A549 (cell line): Measurements from ENCODE around the gene OR10H2. TPM values are rescaled to one million over a fixed set of nuclear protein-coding genes. Genes with fewer than 3 reads are reported as not detected.
"Not testable (repeated sequence)": the region's sequence is repeated elsewhere in the genome, so short reads cannot be mapped to it uniquely, and the experiment has no call there.

Experiments
- ATAC-seq, 2 experiments: fragments of 200-7000 bp in 1 of 2; fragments of >200 bp in 1 of 2; cut with Nextera tagmentation in 1 of 2; cut with Tn5 transposase in 1 of 2; 3 replicates each; pipeline versions ENCODE4 v1.8.0 to v1.9.1; 2018 to 2020; ENCODE audit warnings: mild to moderate bottlenecking in 1 of 2, moderate library complexity in 1 of 2
- CTCF ChIA-PET: fragments of 300-600 bp; sonication (Branson Sonifier 250); formaldehyde crosslinking; extraction: SDS; loops from one replicate; lab custom pipeline; 2021; ENCODE audit warnings: antibody characterized with exemption, inconsistent platforms; lab: Yijun Ruan, JAX
- POLR2A ChIA-PET: fragments of 350-600 bp; formaldehyde crosslinking; extraction: SDS; loops from one replicate; lab custom pipeline; 2021; ENCODE audit warnings: antibody characterized with exemption, inconsistent platforms; lab: Yijun Ruan, JAX
- DNase-seq, 2 experiments: peaks; one replicate each; pipeline versions ENCODE4 v3.0.0 to v3.0.0-alpha.2; 2011 to 2016; ENCODE audit warnings: low read depth in 1 of 2, low spot score in 1 of 2
- FAIRE-seq: peaks from 2 replicates; lab custom pipeline; 2011; peaks lifted over from hg19 to GRCh38; lab: Jason Lieb, UNC
- H3K27ac ChIP-seq, 2 experiments: fragments of >200 bp; sonication (Bioruptor Twin); formaldehyde crosslinking; 3 replicates each; pipeline ENCODE4 v1.5.1; 2016 to 2017
- H3K4me1 ChIP-seq: fragments of >200 bp; sonication (Bioruptor Twin); formaldehyde crosslinking; 3 replicates; pipeline ENCODE4 v1.6.1; 2016
- H3K4me2 ChIP-seq: fragments of >200 bp; sonication (Bioruptor Twin); formaldehyde crosslinking; 3 replicates; pipeline ENCODE4 v1.6.1; 2016
- H3K4me3 ChIP-seq: fragments of >200 bp; sonication (Bioruptor Twin); formaldehyde crosslinking; 3 replicates; pipeline ENCODE4 v1.5.1; 2016
- H3K9me3 ChIP-seq: fragments of >200 bp; sonication (Bioruptor Twin); formaldehyde crosslinking; 3 replicates; pipeline ENCODE4 v1.6.1; 2016
- BHLHE40 ChIP-seq: IDR thresholded peaks from 2 replicates; pipeline ENCODE4 v1.6.1; 2012; ENCODE audit warnings: low read depth, low read length, inconsistent platforms
- CHD4 ChIP-seq: fragments of 200-600 bp; sonication (generic); IDR thresholded peaks from 2 replicates; pipeline ENCODE4 v1.6.1; 2016; ENCODE audit warnings: antibody characterized with exemption, mild to moderate bottlenecking, borderline replicate concordance
- ESRRA ChIP-seq: fragments of 150-350 bp; IDR thresholded peaks from 2 replicates; pipeline ENCODE4 v1.6.1; 2014; ENCODE audit warnings: mild to moderate bottlenecking, low read length, borderline replicate concordance
- FOSL2 ChIP-seq, 2 experiments: fragments of 450-650 bp in 1 of 2; fragments of >200 bp in 1 of 2; sonication (Bioruptor Twin) in 1 of 2; formaldehyde crosslinking; IDR thresholded peaks; 2 replicates each; pipeline versions ENCODE4 v1.5.0 to v1.6.1; 2016 to 2020; ENCODE audit warnings: mild to moderate bottlenecking in 1 of 2, moderate library complexity in 1 of 2
- FOXS1 ChIP-seq: fragments of 250-450 bp; sonication (Bioruptor Pico); IDR thresholded peaks from 2 replicates; pipeline ENCODE4 v1.5.0; 2020; ENCODE audit warnings: mild to moderate bottlenecking, moderate library complexity
- GATA3 ChIP-seq: IDR thresholded peaks from 2 replicates; pipeline ENCODE4 v1.6.1; 2012; ENCODE audit warnings: borderline replicate concordance
- HOXA7 ChIP-seq: fragments of 250-450 bp; sonication (Bioruptor Pico); IDR thresholded peaks from 2 replicates; pipeline ENCODE4 v1.5.0; 2020; ENCODE audit warnings: mild to moderate bottlenecking, moderate library complexity
- HOXB5 ChIP-seq: fragments of 250-450 bp; sonication (Bioruptor Pico); IDR thresholded peaks from 2 replicates; pipeline ENCODE4 v1.5.0; 2020; ENCODE audit warnings: mild to moderate bottlenecking, moderate library complexity
- KDM5A ChIP-seq: fragments of 200-600 bp; sonication (generic); IDR thresholded peaks from 2 replicates; pipeline ENCODE4 v1.6.1; 2016; ENCODE audit warnings: antibody characterized with exemption, mild to moderate bottlenecking
- MAFK ChIP-seq: fragments of 450-650 bp; IDR thresholded peaks from 2 replicates; pipeline ENCODE4 v1.6.1; 2014; ENCODE audit not compliant: partially characterized antibody
- MAZ ChIP-seq: fragments of 150-350 bp; IDR thresholded peaks from 2 replicates; pipeline ENCODE4 v1.6.1; 2014; ENCODE audit warnings: antibody characterized with exemption, low read depth, low read length, borderline replicate concordance
- POLR2AphosphoS2 ChIP-seq: conservative IDR thresholded peaks from 2 replicates; pipeline ENCODE4 v1.6.1; 2012; ENCODE audit warnings: low read length, improper control_type of control experiment, inconsistent platforms
- RAD21 ChIP-seq, 2 experiments: fragments of >200 bp in 1 of 2; sonication (Bioruptor Twin) in 1 of 2; formaldehyde crosslinking in 1 of 2; IDR thresholded peaks in 1 of 2; conservative IDR thresholded peaks in 1 of 2; 2 replicates in 1 of 2; 3 replicates in 1 of 2; pipeline ENCODE4 v1.6.1; 2012 to 2018; ENCODE audit warnings: inconsistent platforms in 1 of 2
- SREBF2 ChIP-seq: fragments of 450-650 bp; IDR thresholded peaks from 2 replicates; pipeline ENCODE4 v1.6.1; 2014; ENCODE audit warnings: mild to moderate bottlenecking, moderate library complexity
- ZC3H11A ChIP-seq: fragments of 450-650 bp; IDR thresholded peaks from 2 replicates; pipeline ENCODE4 v1.6.1; 2014; ENCODE audit warnings: antibody characterized with exemption, mild to moderate bottlenecking
- ZFP36 ChIP-seq: fragments of 450-650 bp; IDR thresholded peaks from 2 replicates; pipeline ENCODE4 v1.6.1; 2014; ENCODE audit warnings: borderline replicate concordance; ENCODE audit not compliant: partially characterized antibody
- ZNF302 ChIP-seq: fragments of 250-450 bp; sonication (Bioruptor Pico); IDR thresholded peaks from 2 replicates; pipeline ENCODE4 v1.9.0; 2021; ENCODE audit warnings: inconsistent platforms, mild to moderate bottlenecking, moderate library complexity
- WGBS: methylation state at CpG from one replicate; pipeline ENCODE4 v1.1.6; 2017; ENCODE audit errors: missing lambda C conversion rate; 5-methylcytosine and 5-hydroxymethylcytosine counted together
- polyA minus RNA-seq: library from RNA; depleted of rRNA, polyadenylated mRNA; stranded (reverse); fragments of >200 nt; gene quantifications from 2 replicates; pipeline ENCODE4 v1.2.3, GENCODE V29; 2011; rRNA and poly(A)+ RNA removed
- polyA plus RNA-seq, 4 experiments: library from polyadenylated mRNA; depleted of rRNA in 3 of 4; stranded (reverse); fragments of >200 nt; fragmentation: RNase III in 1 of 4; extraction: RNeasy Plus Mini Kit Qiagen cat#74134 plus additional on column Dnase treatment in 1 of 4; gene quantifications; 2 replicates in 3 of 4; 3 replicates in 1 of 4; pipeline ENCODE4 v1.2.3, GENCODE V29; 2011 to 2017
- TF ChIP-seq, protein P1 (sequence below): fragments of 250-450 bp; sonication (Bioruptor Pico); IDR thresholded peaks from 2 replicates; pipeline ENCODE4 v1.5.0; 2020; ENCODE audit warnings: low read depth, mild to moderate bottlenecking, moderate library complexity
- TF ChIP-seq, protein P2 (sequence below): IDR thresholded peaks from 2 replicates; pipeline ENCODE4 v1.6.1; 2012
- TF ChIP-seq, protein P3 (sequence below): IDR thresholded peaks from 2 replicates; pipeline ENCODE4 v1.6.1; 2012; ENCODE audit warnings: low read depth, borderline replicate concordance

Gene OR10H2, protein sequence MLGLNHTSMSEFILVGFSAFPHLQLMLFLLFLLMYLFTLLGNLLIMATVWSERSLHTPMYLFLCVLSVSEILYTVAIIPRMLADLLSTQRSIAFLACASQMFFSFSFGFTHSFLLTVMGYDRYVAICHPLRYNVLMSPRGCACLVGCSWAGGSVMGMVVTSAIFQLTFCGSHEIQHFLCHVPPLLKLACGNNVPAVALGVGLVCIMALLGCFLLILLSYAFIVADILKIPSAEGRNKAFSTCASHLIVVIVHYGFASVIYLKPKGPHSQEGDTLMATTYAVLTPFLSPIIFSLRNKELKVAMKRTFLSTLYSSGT
- polyA plus RNA-seq (2011; rRNA removed), result not detected in 2 replicates
- not detected in 2 replicates for polyA plus RNA-seq (2012; cell fraction: cytosol; rRNA removed)
- 0.16 TPM in 1 of 2 replicates, not detected in the other for polyA plus RNA-seq (2012; cell fraction: nucleus; rRNA removed)
- not detected in 3 replicates for polyA plus RNA-seq (2017; fragmentation: RNase III; extraction: RNeasy Plus Mini Kit Qiagen cat#74134 plus additional on column Dnase treatment)
- not detected in 2 replicates for polyA minus RNA-seq

DNA sequence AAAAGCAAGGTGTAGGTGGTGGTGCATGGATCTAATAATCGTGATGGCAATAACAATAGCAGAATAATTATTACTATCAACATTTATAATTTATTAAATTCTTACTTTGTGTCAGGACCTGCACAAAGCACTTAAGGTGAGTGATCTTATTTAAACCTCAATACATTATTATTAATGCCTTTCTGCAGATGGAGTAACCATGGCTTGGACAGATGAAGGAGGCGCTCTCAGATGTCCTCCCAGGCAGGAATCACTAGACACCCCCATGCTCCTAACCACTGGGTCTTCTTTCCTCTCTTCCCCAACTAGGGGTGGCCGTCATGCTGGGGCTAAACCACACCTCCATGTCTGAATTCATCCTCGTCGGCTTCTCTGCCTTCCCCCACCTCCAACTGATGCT is at the start of gene OR10H2:
Gene OR10H2 (plus strand): TSS at position 301 of the 400 bp plus-strand sequence. CDS start 20 bp downstream, at position 321.
- ATAC-seq (no peak), FAIRE-seq (no peak), DNase-seq (no peak)
- no peak within 1 kb of the TSS for H3K27ac ChIP-seq
- H3K4me1 ChIP-seq, result peaks cover 3% of the 10 kb centered on the region; the same call in 1 of the 3 replicates
- H3K4me2 ChIP-seq, result no peak within 1 kb of the TSS
- TF ChIP-seq CHD4 (no peak), POLR2AphosphoS2 (no peak), FOSL2 (IDR thresholded peaks at IDR 0.05) (no peak), FOSL2 (CRISPR knock-in tag; IDR thresholded peaks at IDR 0.05) (no peak), MAFK (no peak), KDM5A (no peak), HOXB5 (CRISPR knock-in tag) (no peak), RAD21 (conservative IDR thresholded peaks at IDR 0.05 in 1 of 2, IDR thresholded peaks at IDR 0.05 in 1 of 2) (no peak)
- TF ChIP-seq, protein P1, sequence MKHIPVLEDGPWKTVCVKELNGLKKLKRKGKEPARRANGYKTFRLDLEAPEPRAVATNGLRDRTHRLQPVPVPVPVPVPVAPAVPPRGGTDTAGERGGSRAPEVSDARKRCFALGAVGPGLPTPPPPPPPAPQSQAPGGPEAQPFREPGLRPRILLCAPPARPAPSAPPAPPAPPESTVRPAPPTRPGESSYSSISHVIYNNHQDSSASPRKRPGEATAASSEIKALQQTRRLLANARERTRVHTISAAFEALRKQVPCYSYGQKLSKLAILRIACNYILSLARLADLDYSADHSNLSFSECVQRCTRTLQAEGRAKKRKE (CRISPR knock-in tag), result no peak
- TF ChIP-seq, protein P2, sequence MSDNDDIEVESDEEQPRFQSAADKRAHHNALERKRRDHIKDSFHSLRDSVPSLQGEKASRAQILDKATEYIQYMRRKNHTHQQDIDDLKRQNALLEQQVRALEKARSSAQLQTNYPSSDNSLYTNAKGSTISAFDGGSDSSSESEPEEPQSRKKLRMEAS, result no peak
- TF ChIP-seq, protein P3, sequence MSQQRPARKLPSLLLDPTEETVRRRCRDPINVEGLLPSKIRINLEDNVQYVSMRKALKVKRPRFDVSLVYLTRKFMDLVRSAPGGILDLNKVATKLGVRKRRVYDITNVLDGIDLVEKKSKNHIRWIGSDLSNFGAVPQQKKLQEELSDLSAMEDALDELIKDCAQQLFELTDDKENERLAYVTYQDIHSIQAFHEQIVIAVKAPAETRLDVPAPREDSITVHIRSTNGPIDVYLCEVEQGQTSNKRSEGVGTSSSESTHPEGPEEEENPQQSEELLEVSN, result no peak
- no peak within 1 kb of the TSS for H3K4me3 ChIP-seq
- 4% methylated on average over 5 of the region's 5 CpGs for WGBS
- H3K9me3 ChIP-seq, result no peaks in the 10 kb centered on the region
- ChIA-PET POLR2A (no interaction called here), CTCF (no interaction called here)

DNA sequence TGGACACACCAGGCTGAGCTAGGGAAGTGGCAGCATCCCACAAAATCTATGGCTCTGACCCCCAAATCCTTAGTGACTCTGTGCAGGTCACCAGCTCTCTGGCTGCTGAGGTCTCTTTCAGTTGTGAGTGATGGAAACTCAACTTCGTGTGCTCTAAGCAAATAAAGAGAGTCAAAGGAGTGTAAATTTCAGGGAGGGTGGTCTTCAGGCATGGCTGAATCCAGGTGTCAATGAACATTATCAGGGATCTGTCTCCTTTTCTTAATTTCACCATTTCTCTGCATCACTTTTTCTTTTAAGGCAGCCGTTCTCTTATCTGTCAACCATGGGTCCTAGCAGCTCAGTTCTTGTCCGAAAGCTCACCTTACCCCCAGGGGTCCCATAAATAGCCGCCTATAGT is 48.7 kb upstream of the OR10H2 start:
- no peaks in the 10 kb centered on the region for H3K4me1 ChIP-seq
- POLR2A ChIA-PET, result no interaction called here
- 22% methylated on average over 4 of the region's 4 CpGs for WGBS
- no peak for TF ChIP-seq ESRRA
- no peak for TF ChIP-seq BHLHE40
- TF ChIP-seq FOXS1 (CRISPR knock-in tag), result no peak
- no peak for TF ChIP-seq ZFP36
- no peak for TF ChIP-seq HOXA7 (CRISPR knock-in tag)
- no peak for TF ChIP-seq SREBF2
- TF ChIP-seq, protein P2, result no peak
- TF ChIP-seq ZC3H11A, result no peak
- TF ChIP-seq ZNF302 (CRISPR knock-in tag), result no peak
- TF ChIP-seq GATA3, result no peak
- no peak for TF ChIP-seq CHD4
- TF ChIP-seq MAZ, result no peak
- TF ChIP-seq, protein P3, result no peak
- H3K4me3 ChIP-seq, result no peak overlapping the region
- H3K9me3 ChIP-seq, result no peaks in the 10 kb centered on the region
- H3K27ac ChIP-seq, result no peak overlapping the region
- FAIRE-seq (no peak), ATAC-seq (no peak), DNase-seq (no peak)
- CTCF ChIA-PET, result no interaction called here
- no peak overlapping the region for H3K4me2 ChIP-seq

DNA sequence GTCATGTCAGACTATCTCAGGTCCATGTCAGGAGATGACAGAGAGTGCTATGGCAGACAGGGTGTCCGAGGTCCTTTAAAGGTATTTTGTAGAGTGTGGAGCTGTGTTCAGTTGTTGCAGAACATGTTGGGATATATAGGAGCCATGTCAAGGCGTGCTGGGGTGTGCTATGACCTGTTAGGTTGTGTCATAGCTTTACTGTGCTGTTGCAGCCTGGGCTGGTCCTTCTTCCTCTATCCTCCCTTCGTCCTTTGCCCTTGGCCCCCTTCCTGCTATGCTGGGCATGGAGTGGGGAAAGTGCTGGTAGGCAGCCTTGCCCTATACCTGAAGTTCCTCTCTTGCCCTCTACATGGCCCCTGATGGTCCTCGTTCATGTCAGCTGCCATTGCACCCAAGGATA is 48.0 kb upstream of the OR10H2 start:
- CTCF ChIA-PET, H3K9me3 ChIP-seq, POLR2A ChIA-PET, H3K4me2 ChIP-seq, DNase-seq, ATAC-seq, H3K4me1 ChIP-seq, FAIRE-seq, H3K4me3 ChIP-seq, H3K27ac ChIP-seq: not testable (repeated sequence)
- 60% methylated on average over 4 of the region's 4 CpGs for WGBS
